GM12865 (cell line): ENCODE results near the gene RBM33.

Experiments
- DNase-seq: peaks from one replicate; pipeline ENCODE4 v3.0.0; 2010; ENCODE audit warnings: low read depth
- H3K4me3 ChIP-seq: 2 replicates; pipeline ENCODE4 v1.5.1; 2011; ENCODE audit warnings: mild to moderate bottlenecking, low read depth, low read length, control low read depth
- CTCF ChIP-seq: IDR thresholded peaks from 2 replicates; pipeline ENCODE4 v1.5.1; 2011; ENCODE audit warnings: low read length, control low read depth, low read depth, inconsistent platforms; ENCODE audit not compliant: insufficient read depth; ENCODE audit errors: missing control alignments

Gene RBM33

DNA sequence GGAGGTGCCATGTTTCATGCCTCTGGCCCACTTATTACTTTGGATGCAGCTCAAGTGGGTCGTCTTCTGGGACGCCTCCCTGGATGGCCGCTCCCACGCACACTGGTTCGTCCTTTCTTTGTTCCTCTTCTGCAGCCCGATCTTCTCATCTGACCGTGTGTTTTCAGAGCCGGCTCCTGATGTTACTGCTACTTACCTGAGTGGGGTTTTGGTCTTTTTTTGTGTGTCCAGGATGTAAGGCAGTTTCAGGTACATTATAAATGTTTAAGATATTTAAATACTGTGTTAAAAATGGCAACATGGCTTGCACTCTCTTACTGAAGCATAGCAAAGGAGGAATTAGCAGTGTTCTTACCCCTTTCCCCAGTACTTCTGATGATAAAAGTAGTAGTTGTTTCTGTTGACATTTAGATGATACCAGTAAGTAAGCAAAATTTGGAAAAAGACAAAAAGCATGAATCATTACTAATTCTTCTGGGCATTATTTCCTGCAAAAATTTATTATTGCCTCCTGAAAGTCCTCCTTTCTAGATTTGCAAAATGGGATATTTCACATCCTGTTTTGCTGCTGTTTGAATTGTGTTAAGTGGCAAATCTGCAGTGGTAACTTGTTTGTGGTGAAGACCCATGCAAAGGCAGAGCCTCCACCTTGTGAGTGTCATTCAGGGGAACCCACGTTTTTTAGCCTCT, 108.4 kb downstream of the RBM33 start:
- peak; percentile 83 for DNase-seq
- peak overlapping the region; percentile 69 for H3K4me3 ChIP-seq
- no peak for TF ChIP-seq CTCF

- DNase-seq, result peak; percentile 65
- no peak for TF ChIP-seq CTCF
- H3K4me3 ChIP-seq, result peak overlapping the region; percentile 69
Measured at GRCh38 chr7:155753446-155753965, 109.0 kb downstream of the RBM33 start.

DNA sequence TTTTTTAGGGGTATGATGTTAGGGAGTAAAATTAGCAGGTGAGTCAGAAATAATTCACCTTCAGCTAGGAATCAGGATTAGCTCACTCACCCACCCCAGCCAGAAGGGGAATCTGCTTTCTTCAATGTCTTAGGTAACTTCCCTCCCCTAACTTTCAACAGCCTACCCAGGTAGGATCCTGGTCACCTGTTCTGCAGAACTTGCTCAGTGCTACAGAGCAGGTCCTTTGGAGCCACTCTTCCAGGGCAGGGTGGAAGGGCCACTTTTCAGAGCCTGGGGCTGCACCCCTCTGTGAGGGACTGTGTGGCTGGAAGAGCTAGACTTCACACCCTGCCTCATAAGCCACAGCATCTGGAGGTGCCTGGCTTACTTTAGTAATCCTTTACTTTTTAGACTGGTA, 109.7 kb downstream of the RBM33 start:
- peak overlapping the region; percentile 69 for H3K4me3 ChIP-seq
- DNase-seq, result no peak
- TF ChIP-seq CTCF, result no peak

- no peak for TF ChIP-seq CTCF
- H3K4me3 ChIP-seq, result peak overlapping the region; percentile 69; the same call in 1 of the 2 replicates
- no peak for DNase-seq
Measured at GRCh38 chr7:155755026-155755425, 110.6 kb downstream of the RBM33 start.

GRCh38 chr7:155756322-155756721, 111.9 kb downstream of the RBM33 start:
- H3K4me3 ChIP-seq, result no peak overlapping the region; the same call in 1 of the 2 replicates
- TF ChIP-seq CTCF, result no peak
- DNase-seq, result peak; percentile 34

DNA sequence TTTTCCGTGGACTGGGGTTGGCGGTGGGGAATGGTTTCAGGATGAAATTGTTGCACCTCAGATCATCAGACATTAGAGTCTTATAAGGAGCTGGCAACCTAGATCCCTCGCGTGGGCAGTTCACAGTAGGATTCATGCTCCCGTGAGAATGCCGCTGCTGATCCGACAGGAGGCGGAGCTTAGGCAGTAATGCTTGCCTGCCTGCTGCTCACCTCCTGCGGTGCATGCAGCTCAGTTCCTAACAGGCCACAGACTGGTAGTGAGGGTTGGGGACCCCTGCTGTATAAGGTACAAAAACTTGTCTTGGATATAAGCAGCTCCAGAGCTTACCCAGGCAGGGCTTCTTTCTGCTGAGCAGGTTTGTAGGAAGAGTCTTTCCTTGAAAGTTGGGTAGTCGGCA, 113.9 kb downstream of the RBM33 start:
- no peak for DNase-seq
- no peak overlapping the region for H3K4me3 ChIP-seq

More for the DNA sequence above, 113.9 kb downstream of the RBM33 start:
- no peak for TF ChIP-seq CTCF
